Glomerular endothelial cell (primary cell): ENCODE results near the gene TP53BP1. TPM values are rescaled to one million over a fixed set of nuclear protein-coding genes. Genes with fewer than 3 reads are reported as not detected.

Experiments used
- DNase-seq: peaks from one replicate; pipeline ENCODE4 v3.0.0-alpha.2; 2011; ENCODE audit warnings: low read depth, low spot score; ENCODE audit errors: extremely low read depth
- total RNA-seq: library from RNA; depleted of rRNA; stranded (reverse); fragments of >200 nt; gene quantifications from 2 replicates; pipeline ENCODE4 v1.2.3, GENCODE V29; 2015

The TP53BP1 gene
- total RNA-seq, 1 donor from 2014 or later, result 62.0 TPM

- no peak for DNase-seq
Observed at GRCh38 chr15:43370310-43370974, 122.5 kb downstream of the TP53BP1 start.

- no peak for DNase-seq
Observed at GRCh38 chr15:43361313-43361903, 131.5 kb downstream of the TP53BP1 start.

DNA sequence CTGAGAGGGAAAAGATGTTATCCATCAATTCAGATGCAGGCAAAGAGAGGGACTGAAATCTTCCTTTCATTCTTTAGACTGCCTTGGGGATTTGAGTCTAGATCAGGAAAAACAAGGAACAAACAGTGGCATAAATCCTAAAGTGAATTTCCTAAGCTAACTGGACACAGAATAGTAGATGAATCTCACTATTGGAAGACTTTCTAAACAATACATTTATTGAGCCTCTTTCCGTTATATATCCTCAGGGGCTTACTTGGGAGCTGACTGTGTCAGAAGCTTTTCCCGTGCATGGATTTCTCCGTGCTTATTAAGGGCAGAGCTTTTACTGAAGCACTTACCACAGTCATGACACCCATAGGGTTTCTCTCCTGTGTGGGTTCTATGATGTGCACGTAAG lies 132.1 kb downstream of the TP53BP1 start:
- DNase-seq, result no peak

Other genes starting within 250 kb of the TP53BP1 start
- not detected in 2 replicates for gene TGM5, start 226.2 kb downstream of the TP53BP1 start, total RNA-seq
- gene TGM7, start 190.9 kb downstream of the TP53BP1 start, total RNA-seq, result not detected in 2 replicates
- gene LCMT2, start 162.6 kb downstream of the TP53BP1 start, total RNA-seq, result 2.6 and 6.7 TPM in 2 replicates
- 5.7 and 14.5 TPM in 2 replicates for gene ZSCAN29, start 122.1 kb downstream of the TP53BP1 start, total RNA-seq
- gene TUBGCP4, start 122.1 kb downstream of the TP53BP1 start, total RNA-seq, result 9.0 and 11.3 TPM in 2 replicates
- 9.4 and 10.8 TPM in 2 replicates for gene MAP1A, start 24.5 kb upstream of the TP53BP1 start, total RNA-seq
- 10.8 and 13.1 TPM in 2 replicates for gene PPIP5K1, start 97.1 kb upstream of the TP53BP1 start, total RNA-seq
- gene CKMT1B, start 100.9 kb upstream of the TP53BP1 start, total RNA-seq, result not detected in 2 replicates
- 0.15 TPM in 1 of 2 replicates, not detected in the other for gene STRC, start 125.6 kb upstream of the TP53BP1 start, total RNA-seq
- gene CATSPER2, start 155.7 kb upstream of the TP53BP1 start, total RNA-seq, result 0.10 and 0.29 TPM in 2 replicates
- not detected in 2 replicates for gene CKMT1A, start 200.7 kb upstream of the TP53BP1 start, total RNA-seq